ENCODE measurements around the gene COL24A1.
"Not testable (repeated sequence)": the region's sequence is repeated elsewhere in the genome, so short reads cannot be mapped to it uniquely, and the experiment has no call there.

COL24A1 gene

DNA sequence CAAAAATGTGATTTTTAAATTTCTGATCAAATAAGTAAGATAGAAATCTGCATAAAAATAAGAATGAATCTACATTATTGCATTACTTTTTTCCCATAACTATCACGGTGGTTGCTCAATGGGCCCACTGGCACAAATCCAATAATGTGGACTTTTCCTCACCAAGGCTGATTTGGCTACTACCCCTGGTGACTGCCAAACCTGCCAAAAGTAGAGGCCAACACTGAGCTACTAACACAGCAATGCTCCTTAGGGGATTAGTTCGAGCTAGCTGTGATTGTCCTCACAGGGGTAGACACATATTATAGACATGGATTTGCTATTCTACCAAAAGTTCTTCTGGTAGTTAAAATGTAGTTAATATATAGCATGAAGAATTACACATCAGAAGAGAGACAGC, 340.7 kb downstream of the COL24A1 start:
- DNase-seq (ENCODE audit: low read depth in 2 of 2) = no peak

DNA sequence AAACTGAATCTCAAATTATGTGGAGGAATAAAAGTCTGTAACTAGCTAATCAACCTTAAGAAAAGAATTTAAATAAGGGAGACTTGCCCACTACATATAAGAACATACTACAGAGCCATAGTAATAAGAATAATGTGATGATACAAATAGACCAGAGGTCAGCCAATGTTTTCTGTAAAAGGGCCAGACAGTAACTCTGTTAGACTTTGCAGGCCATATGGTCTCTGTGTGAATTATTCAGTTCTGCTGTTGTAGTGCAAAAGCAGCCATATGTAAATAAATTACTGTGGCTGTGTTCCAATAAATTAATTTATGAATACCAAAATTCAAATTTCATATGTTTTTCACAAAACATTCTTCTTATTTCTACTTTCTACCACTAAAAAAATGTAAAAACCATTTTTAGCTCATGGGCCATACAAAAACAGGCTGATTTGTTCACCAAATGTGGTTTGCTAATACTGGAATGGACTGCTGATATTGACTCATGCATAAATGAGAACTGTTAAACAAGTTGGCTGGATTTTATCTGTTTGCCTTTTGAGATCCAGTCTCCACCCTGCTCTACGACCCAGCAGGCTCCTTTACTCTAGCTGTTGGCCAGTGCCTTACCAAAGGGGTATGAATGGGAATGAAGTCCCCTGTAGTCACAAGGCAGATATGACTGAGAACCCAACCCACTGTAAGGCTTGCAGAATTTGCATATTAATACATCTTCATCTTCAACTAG, 350.2 kb downstream of the COL24A1 start:
- DNase-seq (ENCODE audit: low read depth in 2 of 2) = no peak

DNA sequence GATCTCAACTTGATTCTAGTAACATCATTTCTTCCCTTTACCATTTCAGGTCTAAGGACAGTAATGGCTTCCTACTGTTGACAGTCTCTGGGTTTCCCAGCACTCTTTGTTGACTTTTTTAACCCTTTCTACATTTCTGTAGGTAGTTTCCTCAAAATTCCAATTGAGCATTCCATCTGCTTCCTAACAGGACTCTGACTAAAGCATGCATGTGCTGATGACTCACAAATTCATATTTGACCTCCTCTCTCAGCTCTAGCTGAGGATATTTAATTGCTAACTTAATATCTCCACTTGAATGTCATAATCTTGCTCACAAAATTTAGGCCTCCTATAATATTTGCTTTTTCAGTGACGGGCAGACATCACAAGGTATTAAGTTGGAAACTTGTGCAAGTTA, 355.1 kb downstream of the COL24A1 start:
- DNase-seq (ENCODE audit: low read depth in 2 of 2) = no peak

DNA sequence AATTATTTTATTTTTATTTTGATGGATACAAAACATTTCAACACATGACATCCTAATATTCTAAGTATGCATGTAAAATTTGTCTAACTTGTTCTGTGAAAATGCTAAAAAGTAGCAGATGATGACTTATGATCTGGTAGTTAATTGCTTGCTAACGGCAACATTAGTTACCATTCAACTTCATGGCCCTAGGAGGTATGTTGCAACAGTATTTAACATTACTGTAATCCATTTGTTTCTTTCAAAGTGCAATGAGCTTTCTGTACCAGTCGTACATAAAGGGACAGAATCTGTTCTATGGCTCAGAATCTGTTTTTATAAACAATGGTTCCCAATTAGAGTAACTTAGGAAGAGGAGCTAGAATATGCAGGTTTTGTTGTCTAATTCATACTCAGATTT, 356.8 kb downstream of the COL24A1 start:
- no peak for DNase-seq (ENCODE audit: low read depth in 2 of 2)

DNA sequence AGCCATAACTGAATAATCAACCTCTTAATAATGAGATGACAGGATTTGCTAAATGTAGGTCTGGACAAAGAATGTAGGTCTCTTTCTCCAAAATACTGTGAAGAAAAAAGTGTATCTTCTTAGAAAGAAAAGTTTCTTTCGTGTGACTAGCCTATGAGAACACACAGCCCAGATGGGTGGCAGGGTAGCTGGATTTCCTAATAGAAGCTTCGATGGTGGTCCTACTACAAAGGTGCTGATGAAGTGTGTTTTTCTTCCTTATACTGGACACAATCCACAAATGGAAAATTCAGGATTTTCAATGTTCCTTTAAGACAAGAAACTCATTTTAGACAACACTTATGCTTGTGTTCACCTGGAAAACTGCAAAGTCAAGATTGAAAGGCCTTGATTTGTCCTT, 358.2 kb downstream of the COL24A1 start:
- no peak for DNase-seq (ENCODE audit: low read depth in 2 of 2)

DNA sequence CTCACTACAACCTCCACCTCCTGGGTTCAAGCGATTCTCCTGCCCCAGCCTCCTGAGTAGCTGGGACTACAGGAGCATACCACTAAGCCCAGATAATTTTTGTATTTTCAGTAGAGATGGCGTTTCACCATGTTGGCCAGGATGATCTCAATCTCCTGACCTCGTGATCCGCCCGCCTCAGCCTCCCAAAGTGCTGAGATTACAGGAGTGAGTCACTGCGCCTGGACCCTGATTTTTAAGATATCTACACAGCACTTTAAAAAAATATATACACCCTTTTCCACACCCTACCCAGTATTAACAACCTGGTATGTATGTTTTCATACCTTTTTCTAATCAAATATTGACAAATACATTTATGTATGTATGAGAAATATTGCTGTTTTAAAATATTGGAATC, 379.6 kb downstream of the COL24A1 start:
- DNase-seq (ENCODE audit: low read depth in 2 of 2) = not testable (repeated sequence)

DNA sequence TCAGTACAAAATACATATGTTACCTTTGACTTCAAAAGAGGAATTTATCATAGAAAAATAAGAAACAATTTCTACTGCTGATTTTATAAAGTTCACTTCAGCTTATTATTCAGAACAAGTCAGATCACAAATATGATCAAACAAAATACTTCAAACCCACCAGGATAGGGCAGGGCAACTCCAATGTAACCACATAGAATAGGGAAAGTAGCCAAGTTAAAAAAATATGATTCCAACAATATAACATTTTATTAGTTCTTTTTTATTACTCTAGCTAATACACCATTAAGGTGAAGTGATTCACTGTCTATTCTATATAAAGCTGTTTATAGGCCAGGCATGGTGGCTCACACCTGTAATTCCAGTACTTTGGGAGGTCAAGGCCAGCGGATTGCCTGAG, 393.8 kb downstream of the COL24A1 start:
- no peak for DNase-seq (ENCODE audit: low read depth in 2 of 2)

DNA sequence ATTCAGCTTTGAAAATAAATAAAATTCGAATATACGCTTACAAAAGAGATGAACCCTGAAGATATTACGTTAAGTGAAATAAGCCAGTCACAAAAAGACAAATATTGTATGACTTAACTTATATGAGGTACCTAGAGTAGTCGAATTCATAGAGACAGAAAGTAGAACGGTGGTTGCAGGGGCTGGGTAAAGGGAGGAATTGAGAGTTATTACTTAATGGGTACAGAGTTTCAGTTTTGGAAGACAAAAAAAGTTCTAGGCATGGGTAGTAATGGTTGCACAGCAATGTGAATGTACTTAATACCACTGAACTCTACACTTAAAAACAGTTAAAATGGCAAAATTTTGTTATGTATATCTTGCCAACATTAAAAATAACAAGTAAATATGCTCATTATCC, 399.7 kb downstream of the COL24A1 start:
- no peak for DNase-seq (ENCODE audit: low read depth in 2 of 2)

DNA sequence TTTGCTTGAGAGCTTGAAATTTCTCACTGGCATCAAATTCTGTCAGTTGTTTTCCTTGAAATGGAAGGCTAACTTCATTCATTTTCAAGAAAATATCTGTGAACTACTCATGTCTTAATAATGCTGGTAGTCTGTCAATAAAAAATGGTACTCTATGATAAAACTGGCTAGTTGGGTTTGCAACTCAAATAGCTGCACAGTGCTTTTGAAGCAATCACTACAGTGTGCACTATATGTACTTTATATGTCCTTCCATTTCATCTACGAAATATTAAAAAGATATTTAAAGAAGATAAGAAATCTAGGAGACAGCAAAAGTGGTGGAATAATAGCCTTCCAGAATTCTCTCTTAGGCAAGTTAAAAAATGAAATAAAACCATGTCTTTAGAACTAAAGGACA, 408.5 kb downstream of the COL24A1 start:
- DNase-seq (ENCODE audit: low read depth in 2 of 2) = no peak

DNA sequence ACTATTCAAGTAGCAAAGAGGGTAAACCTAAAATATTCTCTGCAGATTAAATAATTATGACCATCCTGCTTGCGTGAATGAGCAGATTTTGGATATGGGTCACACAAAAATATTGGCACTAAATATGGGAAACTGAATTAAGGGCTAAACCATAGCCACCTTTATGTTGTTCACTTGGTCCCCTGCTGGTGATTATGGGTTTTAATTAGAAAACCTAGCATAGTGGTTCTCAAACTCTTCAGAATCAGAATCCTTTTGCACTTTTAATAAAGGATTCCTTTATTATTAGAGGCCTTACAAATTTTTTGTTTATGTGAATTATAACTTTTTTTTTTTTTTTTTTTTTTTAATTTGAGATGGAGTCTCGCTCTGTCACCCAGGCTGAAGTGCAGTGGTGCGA, 409.8 kb downstream of the COL24A1 start:
- DNase-seq (ENCODE audit: low read depth in 2 of 2) = no peak

DNA sequence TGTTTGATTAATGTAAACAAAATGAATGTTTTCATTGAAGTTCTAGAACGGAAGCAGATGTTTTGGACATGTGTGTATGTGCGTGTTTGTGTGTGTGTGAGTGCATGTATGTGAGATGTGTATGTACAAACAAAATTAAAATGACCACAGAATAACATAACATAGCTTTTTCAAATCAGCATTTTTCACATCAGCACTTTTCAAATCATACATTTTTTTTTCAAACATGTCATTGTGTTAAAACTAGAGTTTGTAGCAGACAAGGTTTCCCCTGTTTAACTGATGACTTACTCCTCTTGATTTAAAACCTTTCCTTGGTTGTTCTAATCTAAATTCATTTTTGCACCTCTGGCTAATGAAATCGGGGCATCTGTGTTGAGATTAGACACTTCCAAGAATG, 412.8 kb downstream of the COL24A1 start:
- no peak for DNase-seq (ENCODE audit: low read depth in 2 of 2)

DNA sequence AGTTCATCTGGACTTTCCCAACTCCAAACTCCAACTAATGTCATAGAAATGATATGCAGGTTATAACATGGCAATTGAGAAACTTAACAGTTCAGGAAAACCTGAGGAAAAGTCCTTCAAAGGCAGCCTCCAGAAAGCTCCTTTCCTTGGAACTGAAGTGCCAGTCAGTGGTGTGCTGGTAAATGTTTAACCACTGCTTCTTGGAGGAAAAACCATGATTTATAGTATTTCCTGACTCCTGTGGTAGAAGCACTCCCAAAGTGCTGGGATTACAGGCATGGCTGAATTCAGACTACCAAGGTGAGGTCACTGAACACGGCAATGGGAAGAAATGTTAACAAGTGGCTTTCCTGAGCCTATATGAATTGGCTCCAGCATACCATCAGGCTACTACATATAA, 421.6 kb downstream of the COL24A1 start:
- DNase-seq (ENCODE audit: low read depth in 2 of 2) = no peak

DNA sequence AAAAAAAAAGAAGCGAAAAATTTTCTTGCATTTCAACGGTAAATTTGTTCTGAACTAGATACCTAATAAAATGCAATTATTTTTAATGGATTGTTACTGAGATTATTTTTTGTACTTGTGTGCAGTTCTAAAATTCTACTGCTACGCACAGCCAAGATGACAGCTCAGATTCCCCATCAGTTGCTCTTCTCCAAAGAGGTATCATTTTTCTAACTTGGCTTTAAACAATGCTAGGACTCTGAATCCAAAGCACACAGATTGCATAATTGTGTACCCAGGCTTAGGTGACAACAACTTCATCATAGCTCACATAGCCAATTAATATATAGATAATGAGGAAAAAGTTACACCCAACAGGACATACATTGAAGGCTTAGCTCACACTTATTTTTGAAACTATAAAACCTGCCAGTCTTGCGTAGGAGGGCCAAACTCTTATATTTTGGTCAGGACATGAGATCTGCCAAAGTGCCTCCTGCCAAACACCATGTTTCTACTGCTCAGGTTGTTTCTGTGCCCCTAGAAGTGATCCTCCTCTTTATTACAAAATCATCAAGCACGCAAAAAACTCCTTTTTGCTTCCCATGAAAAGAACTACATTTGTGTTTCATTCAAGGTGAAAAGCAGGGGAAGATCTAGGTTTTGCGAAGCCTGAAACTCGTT, 437.8 kb downstream of the COL24A1 start:
- DNase-seq (ENCODE audit: low read depth in 2 of 2) = no peak

DNA sequence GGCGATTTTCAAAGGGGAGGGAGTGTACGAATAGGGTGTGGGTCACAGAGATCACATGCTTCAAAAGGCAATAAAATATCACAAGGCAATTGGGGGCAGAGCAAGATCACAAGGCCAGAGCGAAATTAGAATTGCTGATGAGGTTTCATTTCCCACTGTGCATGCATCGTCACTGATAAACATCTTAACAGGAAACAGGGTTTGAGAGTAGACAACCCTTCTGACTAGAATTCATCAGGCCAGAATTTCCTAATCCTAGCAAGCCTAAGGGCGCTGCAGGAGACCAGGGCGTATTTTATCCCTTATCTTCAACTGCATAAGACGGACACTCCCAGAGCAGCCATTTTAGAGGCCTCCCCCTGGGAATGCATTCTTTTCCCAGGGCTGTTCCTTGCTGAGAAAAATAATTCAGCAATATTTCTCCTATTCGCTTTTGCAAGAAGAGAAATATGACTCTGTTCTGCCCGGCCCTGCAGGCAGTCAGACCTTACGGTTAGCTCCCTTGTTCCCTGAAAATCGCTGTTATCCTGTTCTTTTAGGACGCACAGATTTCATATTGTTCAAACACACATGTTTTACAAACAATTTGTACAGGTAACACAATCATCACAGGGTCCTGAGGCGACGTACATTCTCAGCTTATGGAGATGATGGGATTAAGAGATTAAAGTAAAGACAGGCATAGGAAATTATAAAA, 442.0 kb downstream of the COL24A1 start:
- DNase-seq (ENCODE audit: low read depth in 2 of 2) = not testable (repeated sequence)

DNA sequence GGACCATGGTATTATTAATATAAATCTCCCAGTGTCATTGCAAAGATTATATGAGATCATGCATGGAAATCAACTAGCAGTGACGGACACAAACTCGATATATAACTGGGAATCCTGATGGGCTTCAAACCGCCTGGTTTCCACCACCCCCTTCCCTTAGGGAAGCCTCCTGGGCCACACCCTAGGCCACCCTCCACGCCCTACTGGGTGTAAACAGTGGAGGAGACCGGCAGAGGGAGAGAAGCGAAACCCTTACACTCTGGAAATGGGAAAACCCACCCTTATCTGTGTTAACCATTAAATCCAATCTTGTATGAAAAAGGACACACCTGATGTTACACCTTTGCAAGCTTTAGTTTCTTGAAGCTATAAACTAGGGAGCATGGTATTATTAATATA, 447.7 kb downstream of the COL24A1 start:
- no peak for DNase-seq (ENCODE audit: low read depth in 2 of 2)

DNA sequence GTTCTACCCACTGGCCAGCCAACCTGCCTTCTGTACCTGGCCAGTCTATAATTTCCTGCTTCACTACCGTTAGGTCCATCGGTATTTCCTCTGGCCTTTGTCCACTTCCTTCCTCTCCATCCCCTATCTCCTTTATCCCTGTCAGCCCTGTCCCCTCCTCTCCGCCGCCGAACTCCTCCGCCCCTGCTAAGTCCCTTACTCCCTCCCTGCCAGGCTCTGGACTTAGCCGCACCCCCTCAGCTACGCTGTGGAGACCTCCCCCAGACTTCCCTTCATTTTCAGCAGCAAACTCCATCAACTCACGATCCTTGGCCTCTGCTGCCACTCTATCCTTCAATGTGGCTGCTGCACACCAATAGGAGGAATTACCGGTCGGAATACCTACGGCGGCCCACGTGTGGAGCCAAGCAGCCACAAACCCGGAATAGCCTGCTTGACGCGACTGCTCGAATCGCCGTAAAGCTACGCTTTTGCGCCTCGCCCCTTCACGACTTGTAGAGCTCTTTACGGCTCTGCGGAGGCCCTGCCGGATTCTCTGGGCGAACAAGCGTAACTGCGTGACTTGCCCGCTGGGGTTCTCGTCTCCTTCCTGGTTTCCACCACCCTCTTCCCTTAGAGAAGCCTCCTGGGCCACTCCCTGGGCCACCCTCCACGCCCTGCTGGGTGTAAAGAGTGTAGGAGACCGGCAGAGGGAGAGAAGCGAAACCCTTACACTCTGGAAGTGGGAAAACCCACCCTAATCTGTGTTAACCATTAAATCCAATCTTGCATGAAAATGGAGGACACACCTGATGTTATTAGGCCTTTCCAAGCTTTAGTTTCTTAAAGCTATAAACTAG, 448.4 kb downstream of the COL24A1 start, which contains the start of gene ZNHIT6:
ZNHIT6 (minus strand) TSS at position 444 of the 839 bp plus-strand sequence; CDS start at position 295, 149 bp downstream.
- DNase-seq (ENCODE audit: low read depth in 2 of 2) = peak; percentile 73 to 74

DNA sequence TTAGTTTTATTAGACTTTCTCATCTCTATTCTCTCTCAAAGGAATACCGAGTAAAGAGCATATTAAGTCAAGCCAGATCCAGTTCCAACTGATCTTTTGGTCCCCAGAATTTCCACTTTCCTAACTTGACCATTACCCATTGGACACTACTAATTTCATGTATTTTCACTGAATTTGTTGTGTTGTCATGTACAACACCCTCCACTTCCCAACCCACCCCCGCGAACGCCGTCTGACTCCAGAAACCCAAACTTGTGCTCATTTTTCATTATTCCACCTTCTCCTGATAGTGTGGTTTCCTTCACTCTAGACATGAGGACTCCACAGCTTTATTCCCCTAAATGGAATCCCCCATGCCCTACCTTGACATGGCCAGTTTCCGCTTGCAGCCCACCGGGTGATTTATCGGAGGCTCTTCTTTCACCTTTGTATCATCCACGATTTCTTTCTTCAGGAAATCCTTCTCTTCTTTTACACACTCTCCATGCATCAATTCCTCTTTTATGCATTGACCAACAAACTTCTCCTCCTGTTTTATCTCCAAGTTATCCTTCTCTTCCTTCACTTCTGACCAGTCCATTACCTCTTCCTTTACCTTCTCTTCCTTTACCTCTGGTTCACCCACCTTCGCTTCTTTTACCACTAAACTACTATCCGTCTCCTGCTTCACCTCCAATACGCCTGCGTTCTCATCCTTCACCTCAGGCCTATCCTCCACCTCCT, 449.1 kb downstream of the COL24A1 start:
- DNase-seq (ENCODE audit: low read depth in 2 of 2) = no peak

DNA sequence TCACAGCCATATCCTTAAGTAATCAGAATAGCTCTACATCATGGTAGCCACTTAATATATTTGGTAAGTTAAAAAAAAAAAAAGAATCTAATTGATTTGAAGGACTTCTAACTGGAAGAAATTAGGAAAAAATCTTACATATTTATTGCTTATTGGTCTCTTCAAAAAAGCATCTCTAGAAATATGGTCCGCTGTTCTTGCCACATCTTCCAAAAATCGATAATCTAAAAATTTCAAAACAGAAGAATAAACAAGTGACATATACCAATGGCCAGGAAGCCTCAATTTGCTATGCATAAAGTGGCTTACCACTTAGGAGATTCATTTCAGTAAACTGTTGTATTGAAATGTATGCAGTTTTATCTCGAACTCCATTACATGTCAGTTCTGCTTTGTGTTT, 450.6 kb downstream of the COL24A1 start:
- DNase-seq (ENCODE audit: low read depth in 2 of 2) = no peak

DNA sequence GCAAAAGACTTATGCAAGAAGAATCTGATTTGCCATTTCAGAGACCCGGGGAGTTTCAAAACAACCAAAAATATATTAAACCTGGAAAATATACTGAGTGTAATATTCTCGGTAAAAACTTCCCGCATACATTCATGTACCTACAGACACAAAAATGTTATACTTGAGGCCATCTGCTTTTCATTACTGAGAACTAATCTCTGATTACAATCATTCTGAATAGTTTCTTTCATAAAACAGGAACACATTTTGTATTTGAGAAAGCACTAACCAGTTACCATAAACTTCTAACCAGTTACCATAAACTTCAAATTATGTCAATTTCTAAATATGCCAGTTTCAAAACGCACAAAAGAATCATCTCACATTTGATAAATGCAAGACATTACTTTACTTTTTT, 456.1 kb downstream of the COL24A1 start:
- DNase-seq (ENCODE audit: low read depth in 2 of 2) = no peak

DNA sequence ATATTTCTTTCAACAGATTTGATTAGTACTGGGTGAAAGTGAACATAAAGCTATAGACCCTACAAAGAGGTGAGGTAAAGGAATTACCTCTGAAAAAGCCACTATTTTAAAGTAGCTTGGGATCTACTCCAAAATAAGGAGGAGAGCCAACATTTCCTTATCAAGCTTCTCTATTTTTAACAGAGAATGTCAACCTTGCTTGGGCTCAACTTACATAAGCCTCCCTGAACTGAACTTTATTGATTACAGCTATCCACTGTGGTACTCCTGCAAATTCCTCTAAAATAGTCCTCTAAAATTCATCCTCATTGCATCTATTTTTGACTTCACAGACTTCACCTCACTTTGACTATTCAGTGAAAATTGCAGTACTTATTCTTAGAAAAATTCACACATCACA, 458.7 kb downstream of the COL24A1 start:
- DNase-seq (ENCODE audit: low read depth in 2 of 2) = no peak

DNA sequence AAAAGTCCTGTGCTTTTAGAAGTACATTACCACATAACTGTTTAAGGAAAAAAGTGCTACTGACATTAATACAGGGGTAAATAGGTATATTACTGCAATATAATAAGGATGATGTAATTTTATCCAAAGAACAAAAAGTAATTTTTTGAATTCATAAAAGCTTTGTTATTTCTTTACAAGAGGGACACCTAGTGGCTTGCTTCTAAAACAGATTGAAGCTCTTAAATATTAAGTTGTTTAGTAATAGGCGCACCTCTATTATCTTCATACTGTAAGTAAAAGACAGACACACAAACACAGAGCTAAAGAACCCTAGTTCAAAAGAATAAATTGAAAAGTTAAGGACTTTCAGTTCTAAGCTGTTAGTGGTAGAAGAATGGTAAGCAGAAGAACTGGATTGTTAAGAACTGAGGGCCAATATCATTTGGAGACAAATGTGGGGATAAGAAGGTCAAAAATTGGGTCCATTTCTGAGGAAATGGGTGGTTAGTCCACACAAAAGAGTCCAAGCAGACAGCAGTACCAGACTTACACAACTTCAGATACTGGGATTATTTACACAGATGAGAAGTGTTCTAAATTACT, 463.8 kb downstream of the COL24A1 start:
- no peak for DNase-seq (ENCODE audit: low read depth in 2 of 2)

Measured in stimulated activated CD8-positive, alpha-beta memory T cell treated with anti-CD3 and anti-CD28 coated beads, Interleukin-2, amount 100 ng/mL, for 48 hours (primary cell).